GM18861 (cell line): ENCODE measurements around the gene CNN2.

Source experiments
- ATAC-seq: cut with Tn5 transposase; IDR thresholded peaks from one replicate; pipeline ENCODE4 v1.9.1; 2021; ENCODE audit not compliant: unreplicated experiment

The CNN2 gene

GRCh38 chr19:995051-995827 lies 31.2 kb upstream of the CNN2 start:
- no peak for ATAC-seq

- ATAC-seq, result no peak
These were observed 30.2 kb upstream of the CNN2 start for GRCh38 chr19:996051-996838.

- no peak for ATAC-seq
These were observed 28.3 kb upstream of the CNN2 start for GRCh38 chr19:998064-998463.

- no peak for ATAC-seq
These were observed 27.1 kb upstream of the CNN2 start for GRCh38 chr19:999379-999719.

GRCh38 chr19:1000095-1000494 lies 26.3 kb upstream of the CNN2 start, which contains the start of gene GRIN3B:
Gene GRIN3B (plus strand): TSS chr19:1000419. CDS start chr19:1000438, 19 bp downstream.
- ATAC-seq, result no peak

- no peak for ATAC-seq
These were observed 25.5 kb upstream of the CNN2 start for GRCh38 chr19:1000591-1001537.

GRCh38 chr19:1001538-1002166 lies 24.8 kb upstream of the CNN2 start:
- ATAC-seq, result no peak

- ATAC-seq, result no peak
These were observed 23.8 kb upstream of the CNN2 start for GRCh38 chr19:1002600-1002999.

GRCh38 chr19:1003283-1003682 lies 23.1 kb upstream of the CNN2 start:
- no peak for ATAC-seq

- ATAC-seq, result no peak
These were observed 22.1 kb upstream of the CNN2 start for GRCh38 chr19:1004204-1004802.

- no peak for ATAC-seq
These were observed 21.4 kb upstream of the CNN2 start for GRCh38 chr19:1004803-1005664.

- no peak for ATAC-seq
These were observed 19.6 kb upstream of the CNN2 start for GRCh38 chr19:1006711-1007398.

GRCh38 chr19:1007399-1008251 lies 18.8 kb upstream of the CNN2 start:
- ATAC-seq, result no peak

- no peak for ATAC-seq
These were observed 18.0 kb upstream of the CNN2 start for GRCh38 chr19:1008268-1009040.

- no peak for ATAC-seq
These were observed 17.1 kb upstream of the CNN2 start for GRCh38 chr19:1009041-1009980.

- no peak for ATAC-seq
These were observed 16.3 kb upstream of the CNN2 start for GRCh38 chr19:1009981-1010538.
